HepG2 (cell line): ENCODE data around the gene CMIP. TPM values are rescaled to one million over a fixed set of nuclear protein-coding genes. Genes with fewer than 3 reads are reported as not detected.
A peak's percentile ranks its signal among the peaks of the same experiment; 100 is the strongest.

Source experiments
- ATAC-seq: fragments of 200-7000 bp; cut with Tn5 transposase; 3 replicates; pipeline ENCODE4 v1.9.1; 2020; ENCODE audit warnings: mild to moderate bottlenecking, moderate library complexity
- BruUV-seq: library from RNA; stranded (reverse); fragments of 400-500 nt; replicated peaks from 2 replicates; lab custom pipeline; 2021; lab: Mats Ljungman, UMichigan
- CTCF ChIA-PET: fragments of 300-600 bp; formaldehyde crosslinking; extraction: SDS; loops from one replicate; lab custom pipeline; 2021; ENCODE audit warnings: low total read pairs, inconsistent platforms, low intra/inter-chr PET ratio; lab: Yijun Ruan, JAX
- POLR2A ChIA-PET: fragments of 350-600 bp; sonication (Branson Sonifier 250); formaldehyde crosslinking; loops from one replicate; lab custom pipeline; 2020; ENCODE audit warnings: antibody characterized with exemption, inconsistent platforms; lab: Yijun Ruan, JAX
- DNase-seq: peaks from one replicate; pipeline ENCODE4 v3.0.0-alpha.2; 2015; ENCODE audit warnings: low spot score
- FAIRE-seq: peaks from 3 replicates; lab custom pipeline; 2011; peaks lifted over from hg19 to GRCh38; lab: Jason Lieb, UNC
- H2AFZ ChIP-seq: one replicate; pipeline ENCODE4 v1.6.1; 2011; ENCODE audit warnings: low read length, inconsistent platforms
- H3K27ac ChIP-seq: fragments of 300-600 bp; 3 replicates; pipeline ENCODE4 v1.8.0; 2011; ENCODE audit warnings: mixed run types, mild to moderate bottlenecking, mixed read lengths, low read length, inconsistent platforms; ENCODE audit not compliant: insufficient read depth; ENCODE audit errors: extremely low read length
- H3K27me3 ChIP-seq, 2 experiments: fragments of 200-600 bp in 1 of 2; 2 replicates in 1 of 2; 3 replicates in 1 of 2; pipeline versions ENCODE4 v1.6.0 to v1.8.0; 2011; ENCODE audit warnings: low read length in 2 of 2, mild to moderate bottlenecking in 2 of 2, moderate library complexity in 2 of 2, inconsistent platforms in 1 of 2; ENCODE audit not compliant: insufficient read depth in 2 of 2, control insufficient read depth in 1 of 2
- H3K36me3 ChIP-seq, 2 experiments: fragments of 200-600 bp in 1 of 2; replicated peaks in 1 of 2; 2 replicates in 1 of 2; 3 replicates in 1 of 2; pipeline versions ENCODE4 v1.5.1 to v1.8.0; 2011; ENCODE audit warnings: low read length in 2 of 2, inconsistent platforms in 1 of 2; ENCODE audit not compliant: insufficient read depth in 2 of 2, control insufficient read depth in 1 of 2
- H3K4me1 ChIP-seq: 2 replicates; pipeline ENCODE4 v1.5.1; 2012; ENCODE audit warnings: low read length, inconsistent platforms; ENCODE audit not compliant: insufficient read depth
- H3K4me2 ChIP-seq: 2 replicates; pipeline ENCODE4 v1.6.0; 2011; ENCODE audit warnings: low read depth, low read length, inconsistent platforms
- H3K4me3 ChIP-seq, 3 experiments: fragments of 200-600 bp in 1 of 3; sonication (generic), shearing (Covaris generic) in 1 of 3; replicated peaks in 1 of 3; 2 replicates each; pipeline ENCODE4 v1.5.1; 2011 to 2016; ENCODE audit warnings: low read length in 3 of 3, inconsistent platforms in 2 of 3, low read depth in 2 of 3, mild to moderate bottlenecking in 2 of 3, control low read depth in 1 of 3, mixed read lengths in 1 of 3; ENCODE audit not compliant: insufficient read depth in 1 of 3
- H3K79me2 ChIP-seq: one replicate; pipeline ENCODE4 v1.6.1; 2011; ENCODE audit warnings: low read length, inconsistent platforms; ENCODE audit not compliant: insufficient read depth
- H3K9ac ChIP-seq: 2 replicates; pipeline ENCODE4 v1.6.0; 2011; ENCODE audit warnings: mild to moderate bottlenecking, low read depth, low read length, inconsistent platforms; ENCODE audit not compliant: insufficient read depth
- H3K9me3 ChIP-seq: 2 replicates; pipeline ENCODE4 v1.5.1; 2012; ENCODE audit warnings: mild to moderate bottlenecking, low read length
- H4K20me1 ChIP-seq: 2 replicates; pipeline ENCODE4 v1.6.0; 2011; ENCODE audit warnings: inconsistent platforms, mild to moderate bottlenecking, low read length, moderate library complexity; ENCODE audit not compliant: insufficient read depth
- AGO2 ChIP-seq: fragments of 200-400 bp; formaldehyde crosslinking; optimal IDR thresholded peaks from 2 replicates; pipeline ENCODE3; 2017; ENCODE audit warnings: mild to moderate bottlenecking, low read depth, low read length, moderate library complexity
- JDP2 ChIP-seq: sonication (generic); formaldehyde crosslinking; IDR thresholded peaks from 2 replicates; pipeline ENCODE4 v1.8.1; 2022; ENCODE audit warnings: missing genetic modification reagents, borderline replicate concordance
- KDM5B ChIP-seq: sonication (generic); formaldehyde crosslinking; IDR thresholded peaks from 2 replicates; pipeline ENCODE4 v1.4.0; 2020; ENCODE audit warnings: missing genetic modification reagents, mild to moderate bottlenecking, borderline replicate concordance
- MXD1 ChIP-seq: sonication (generic); formaldehyde crosslinking; IDR thresholded peaks from 2 replicates; pipeline ENCODE4 v1.4.0; 2020; ENCODE audit warnings: mild to moderate bottlenecking, missing genetic modification reagents
- NFKBIZ ChIP-seq: IDR thresholded peaks from 2 replicates; pipeline ENCODE4 v1.6.1; 2018; ENCODE audit warnings: missing genetic modification reagents, missing compliant biosample characterization
- TBP ChIP-seq: sonication (generic); formaldehyde crosslinking; IDR thresholded peaks from 2 replicates; pipeline ENCODE4 v1.5.0; 2020; ENCODE audit warnings: missing genetic modification reagents
- ZC3H13 ChIP-seq: sonication (generic); formaldehyde crosslinking; IDR thresholded peaks from 2 replicates; pipeline ENCODE4 v1.8.1; 2023; ENCODE audit warnings: mild to moderate bottlenecking, missing genetic modification reagents, moderate library complexity
- ZNF563 ChIP-seq: sonication (generic); formaldehyde crosslinking; IDR thresholded peaks from 2 replicates; pipeline ENCODE4 v1.8.0; 2022; ENCODE audit warnings: mild to moderate bottlenecking, moderate library complexity, missing genetic modification reagents
- ZNF577 ChIP-seq: sonication (generic); formaldehyde crosslinking; IDR thresholded peaks from 2 replicates; pipeline ENCODE4 v1.4.0; 2020; ENCODE audit warnings: mild to moderate bottlenecking, low read depth, missing genetic modification reagents, borderline replicate concordance
- ZNF747 ChIP-seq: sonication (generic); formaldehyde crosslinking; IDR thresholded peaks from 2 replicates; pipeline ENCODE4 v1.8.1; 2023; ENCODE audit warnings: missing genetic modification reagents, mild to moderate bottlenecking, borderline replicate concordance
- ZNF782 ChIP-seq: sonication (generic); formaldehyde crosslinking; IDR thresholded peaks from 2 replicates; pipeline ENCODE4 v1.4.0; 2020; ENCODE audit warnings: missing genetic modification reagents, mild to moderate bottlenecking, borderline replicate concordance
- WGBS: methylation state at CpG from one replicate; pipeline ENCODE4 v1.1.6; 2017; ENCODE audit warnings: low lambda C conversion rate; 5-methylcytosine and 5-hydroxymethylcytosine counted together
- in situ Hi-C: cut with HindIII; loops from 2 replicates; pipeline ENCODE4 v1.10.0; 2017; ENCODE audit warnings: low pct_unique_long_range_greater_than_20kb; ENCODE audit not compliant: extremely low pct_ligation_motif_present
- intact Hi-C: fragments of 100-400 bp; cut with micrococcal nuclease; formaldehyde crosslinking; loops from one replicate; pipeline ENCODE4 v1.10.0; 2022; ENCODE audit not compliant: unreplicated experiment
- polyA plus RNA-seq, 8 experiments: library from polyadenylated mRNA; depleted of rRNA in 3 of 8; stranded (reverse) in 7 of 8; unstranded in 1 of 8; fragments of >200 nt; fragmentation: Illumina TruSeq in 4 of 8; extraction: Trizol in 4 of 8; gene quantifications; 2 replicates each; pipeline versions ENCODE4 v1.2.1 to v1.2.3, GENCODE V29; 2011 to 2016; ENCODE audit warnings: low read depth in 4 of 8, missing spikeins in 1 of 8, mixed read lengths in 1 of 8; ENCODE audit not compliant: insufficient read depth in 1 of 8
- total RNA-seq, 5 experiments: library from RNA; depleted of rRNA; stranded (reverse); fragments of >200 nt; fragmentation: Illumina TruSeq; extraction: Trizol; gene quantifications; 2 replicates each; pipeline ENCODE4 v1.2.3, GENCODE V29; 2016; ENCODE audit warnings: low read depth in 1 of 5
- TF ChIP-seq, protein P1 (sequence below): sonication (generic); formaldehyde crosslinking; IDR thresholded peaks from 2 replicates; pipeline ENCODE4 v1.5.1; 2020; ENCODE audit warnings: mild to moderate bottlenecking, missing genetic modification reagents, moderate library complexity
- TF ChIP-seq, protein P2 (sequence below): fragments of 450-650 bp; IDR thresholded peaks from 2 replicates; pipeline ENCODE4 v1.6.1; 2016
- TF ChIP-seq, protein P3 (sequence below): sonication (generic); formaldehyde crosslinking; IDR thresholded peaks from 2 replicates; pipeline ENCODE4 v1.9.0; 2022; ENCODE audit warnings: low read depth, missing genetic modification reagents

CMIP gene
- total and polyA plus RNA-seq, 2 of the 13 experiments (the other 11 are each of a cell fraction or from before 2014, with no cell fraction given) = 10.9 to 18.1 TPM

DNA sequence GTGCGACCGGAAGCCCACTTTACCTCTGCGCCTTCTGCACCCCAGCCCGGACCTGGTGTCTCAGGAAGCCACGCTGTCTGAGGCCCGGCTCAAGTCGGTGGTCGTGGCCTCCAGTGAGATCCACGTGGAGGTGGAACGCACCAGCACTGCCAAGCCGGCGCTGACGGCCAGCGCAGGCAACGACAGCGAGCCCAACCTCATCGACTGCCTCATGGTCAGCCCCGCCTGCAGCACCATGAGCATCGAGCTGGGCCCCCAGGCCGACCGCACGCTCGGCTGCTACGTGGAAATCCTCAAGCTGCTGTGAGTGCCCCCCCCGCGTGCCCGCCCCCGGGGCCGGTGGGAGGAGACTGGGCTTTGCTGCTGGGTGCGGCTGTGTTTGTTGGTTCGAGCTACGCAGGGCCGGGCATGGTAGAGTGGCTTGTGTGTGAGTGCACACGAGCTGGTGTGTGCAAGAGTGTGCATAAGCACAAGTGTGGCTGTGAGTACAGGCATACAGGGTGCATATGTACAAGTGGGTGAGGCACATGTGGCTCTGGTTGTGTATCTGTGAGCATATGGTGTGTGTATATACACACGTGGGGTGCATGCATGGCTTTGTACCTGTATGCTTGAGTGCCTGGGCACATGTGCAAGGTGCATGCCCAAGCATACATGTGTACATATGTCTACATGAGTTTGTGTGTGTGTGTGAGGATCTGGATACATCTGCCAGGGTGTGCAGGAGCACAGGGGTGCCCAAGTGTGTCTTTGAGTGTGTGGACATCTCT, 233.9 kb downstream of the CMIP start:
- no TSS peak for BruUV-seq
- H3K9me3 ChIP-seq = no peaks in the 10 kb centered on the region
- CTCF ChIA-PET = no interaction called here
- H3K27ac ChIP-seq = no peak overlapping the region
- ATAC-seq (no peak; the same call in 2 of the 3 replicates), DNase-seq (no peak), FAIRE-seq (no peak)
- H3K79me2 ChIP-seq = no peaks in the 10 kb centered on the region
- H4K20me1 ChIP-seq = peaks cover 13% of the 10 kb centered on the region; the same call in 1 of the 2 replicates
- no peak overlapping the region for H2AFZ ChIP-seq
- POLR2A ChIA-PET = no interaction called here
- WGBS = 95% methylated on average over 35 of the region's 35 CpGs
- H3K4me1 ChIP-seq = no peaks in the 10 kb centered on the region
- peaks cover 59 to 88% of the 10 kb centered on the region in 2 experiments for H3K36me3 ChIP-seq
- intact Hi-C loops (no loop called here), in situ Hi-C loops (no loop called here)
- H3K27me3 ChIP-seq = no peaks in the 10 kb centered on the region
- H3K4me2 ChIP-seq = no peak overlapping the region
- H3K9ac ChIP-seq = no peak overlapping the region
- no peak overlapping the region for H3K4me3 ChIP-seq
- TF ChIP-seq NFKBIZ (CRISPR knock-in tag) = no peak
- 0 out of 2 replicates have a peak, but pooled peaks have one; percentile 15 for TF ChIP-seq ZC3H13 (CRISPR knock-in tag)
- TF ChIP-seq, protein P1, sequence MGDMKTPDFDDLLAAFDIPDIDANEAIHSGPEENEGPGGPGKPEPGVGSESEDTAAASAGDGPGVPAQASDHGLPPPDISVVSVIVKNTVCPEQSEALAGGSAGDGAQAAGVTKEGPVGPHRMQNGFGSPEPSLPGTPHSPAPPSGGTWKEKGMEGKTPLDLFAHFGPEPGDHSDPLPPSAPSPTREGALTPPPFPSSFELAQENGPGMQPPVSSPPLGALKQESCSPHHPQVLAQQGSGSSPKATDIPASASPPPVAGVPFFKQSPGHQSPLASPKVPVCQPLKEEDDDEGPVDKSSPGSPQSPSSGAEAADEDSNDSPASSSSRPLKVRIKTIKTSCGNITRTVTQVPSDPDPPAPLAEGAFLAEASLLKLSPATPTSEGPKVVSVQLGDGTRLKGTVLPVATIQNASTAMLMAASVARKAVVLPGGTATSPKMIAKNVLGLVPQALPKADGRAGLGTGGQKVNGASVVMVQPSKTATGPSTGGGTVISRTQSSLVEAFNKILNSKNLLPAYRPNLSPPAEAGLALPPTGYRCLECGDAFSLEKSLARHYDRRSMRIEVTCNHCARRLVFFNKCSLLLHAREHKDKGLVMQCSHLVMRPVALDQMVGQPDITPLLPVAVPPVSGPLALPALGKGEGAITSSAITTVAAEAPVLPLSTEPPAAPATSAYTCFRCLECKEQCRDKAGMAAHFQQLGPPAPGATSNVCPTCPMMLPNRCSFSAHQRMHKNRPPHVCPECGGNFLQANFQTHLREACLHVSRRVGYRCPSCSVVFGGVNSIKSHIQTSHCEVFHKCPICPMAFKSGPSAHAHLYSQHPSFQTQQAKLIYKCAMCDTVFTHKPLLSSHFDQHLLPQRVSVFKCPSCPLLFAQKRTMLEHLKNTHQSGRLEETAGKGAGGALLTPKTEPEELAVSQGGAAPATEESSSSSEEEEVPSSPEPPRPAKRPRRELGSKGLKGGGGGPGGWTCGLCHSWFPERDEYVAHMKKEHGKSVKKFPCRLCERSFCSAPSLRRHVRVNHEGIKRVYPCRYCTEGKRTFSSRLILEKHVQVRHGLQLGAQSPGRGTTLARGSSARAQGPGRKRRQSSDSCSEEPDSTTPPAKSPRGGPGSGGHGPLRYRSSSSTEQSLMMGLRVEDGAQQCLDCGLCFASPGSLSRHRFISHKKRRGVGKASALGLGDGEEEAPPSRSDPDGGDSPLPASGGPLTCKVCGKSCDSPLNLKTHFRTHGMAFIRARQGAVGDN (CRISPR knock-in tag) = 0 out of 2 replicates have a peak, but pooled peaks have one; percentile 9
- no peak for TF ChIP-seq ZNF782 (CRISPR knock-in tag)
- peak; percentile 82 for TF ChIP-seq AGO2
- TF ChIP-seq KDM5B = 0 out of 2 replicates have a peak, but pooled peaks have one; percentile 33
- no peak for TF ChIP-seq ZNF577
- no peak for TF ChIP-seq ZNF747 (CRISPR knock-in tag)
- no peak for TF ChIP-seq TBP (CRISPR knock-in tag)
- TF ChIP-seq MXD1 = 0 out of 2 replicates have a peak, but pooled peaks have one; percentile 25
- TF ChIP-seq, protein P2, sequence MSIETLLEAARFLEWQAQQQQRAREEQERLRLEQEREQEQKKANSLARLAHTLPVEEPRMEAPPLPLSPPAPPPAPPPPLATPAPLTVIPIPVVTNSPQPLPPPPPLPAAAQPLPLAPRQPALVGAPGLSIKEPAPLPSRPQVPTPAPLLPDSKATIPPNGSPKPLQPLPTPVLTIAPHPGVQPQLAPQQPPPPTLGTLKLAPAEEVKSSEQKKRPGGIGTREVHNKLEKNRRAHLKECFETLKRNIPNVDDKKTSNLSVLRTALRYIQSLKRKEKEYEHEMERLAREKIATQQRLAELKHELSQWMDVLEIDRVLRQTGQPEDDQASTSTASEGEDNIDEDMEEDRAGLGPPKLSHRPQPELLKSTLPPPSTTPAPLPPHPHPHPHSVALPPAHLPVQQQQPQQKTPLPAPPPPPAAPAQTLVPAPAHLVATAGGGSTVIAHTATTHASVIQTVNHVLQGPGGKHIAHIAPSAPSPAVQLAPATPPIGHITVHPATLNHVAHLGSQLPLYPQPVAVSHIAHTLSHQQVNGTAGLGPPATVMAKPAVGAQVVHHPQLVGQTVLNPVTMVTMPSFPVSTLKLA = peak; percentile 70
- no peak for TF ChIP-seq JDP2
- no peak for TF ChIP-seq ZNF563 (CRISPR knock-in tag)
- TF ChIP-seq, protein P3, sequence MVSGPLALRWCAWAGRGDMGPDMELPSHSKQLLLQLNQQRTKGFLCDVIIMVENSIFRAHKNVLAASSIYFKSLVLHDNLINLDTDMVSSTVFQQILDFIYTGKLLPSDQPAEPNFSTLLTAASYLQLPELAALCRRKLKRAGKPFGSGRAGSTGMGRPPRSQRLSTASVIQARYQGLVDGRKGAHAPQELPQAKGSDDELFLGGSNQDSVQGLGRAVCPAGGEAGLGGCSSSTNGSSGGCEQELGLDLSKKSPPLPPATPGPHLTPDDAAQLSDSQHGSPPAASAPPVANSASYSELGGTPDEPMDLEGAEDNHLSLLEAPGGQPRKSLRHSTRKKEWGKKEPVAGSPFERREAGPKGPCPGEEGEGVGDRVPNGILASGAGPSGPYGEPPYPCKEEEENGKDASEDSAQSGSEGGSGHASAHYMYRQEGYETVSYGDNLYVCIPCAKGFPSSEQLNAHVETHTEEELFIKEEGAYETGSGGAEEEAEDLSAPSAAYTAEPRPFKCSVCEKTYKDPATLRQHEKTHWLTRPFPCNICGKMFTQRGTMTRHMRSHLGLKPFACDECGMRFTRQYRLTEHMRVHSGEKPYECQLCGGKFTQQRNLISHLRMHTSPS (CRISPR knock-in tag) = 0 out of 2 replicates have a peak, but pooled peaks have one; percentile 24
